ENCODE measurements around the gene AUTS2.

The AUTS2 gene

DNA sequence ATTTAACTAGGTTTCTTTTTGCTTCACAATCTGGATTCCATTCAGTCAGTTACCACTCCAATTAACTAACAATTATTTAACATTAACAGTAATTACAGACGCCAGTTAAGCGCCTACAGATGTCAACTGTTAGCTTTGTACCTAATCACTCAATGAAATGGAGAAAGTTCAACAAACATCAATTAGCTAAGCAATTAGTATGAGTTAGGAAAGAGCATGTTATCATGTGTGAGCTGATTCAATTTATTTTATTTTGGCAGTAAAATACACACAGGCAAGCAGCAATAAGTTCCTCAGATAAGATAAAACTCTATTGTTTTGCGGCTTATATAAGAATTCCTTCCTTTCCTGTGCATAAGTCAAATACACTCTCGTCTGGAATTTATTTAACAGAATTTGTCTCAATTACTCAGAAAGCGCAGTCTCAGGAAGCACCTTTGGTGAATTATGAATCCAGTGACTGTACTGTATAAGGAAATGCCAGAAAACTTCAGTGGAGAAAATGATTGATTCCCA is 1106.6 kb downstream of the AUTS2 start:
- DNase-seq (ENCODE audit: extremely low read depth, low read depth), result no peak
- H3K4me3 ChIP-seq (replicated peaks; ENCODE audit: low read depth, low read length), result no peak overlapping the region
- TF ChIP-seq, protein P1, sequence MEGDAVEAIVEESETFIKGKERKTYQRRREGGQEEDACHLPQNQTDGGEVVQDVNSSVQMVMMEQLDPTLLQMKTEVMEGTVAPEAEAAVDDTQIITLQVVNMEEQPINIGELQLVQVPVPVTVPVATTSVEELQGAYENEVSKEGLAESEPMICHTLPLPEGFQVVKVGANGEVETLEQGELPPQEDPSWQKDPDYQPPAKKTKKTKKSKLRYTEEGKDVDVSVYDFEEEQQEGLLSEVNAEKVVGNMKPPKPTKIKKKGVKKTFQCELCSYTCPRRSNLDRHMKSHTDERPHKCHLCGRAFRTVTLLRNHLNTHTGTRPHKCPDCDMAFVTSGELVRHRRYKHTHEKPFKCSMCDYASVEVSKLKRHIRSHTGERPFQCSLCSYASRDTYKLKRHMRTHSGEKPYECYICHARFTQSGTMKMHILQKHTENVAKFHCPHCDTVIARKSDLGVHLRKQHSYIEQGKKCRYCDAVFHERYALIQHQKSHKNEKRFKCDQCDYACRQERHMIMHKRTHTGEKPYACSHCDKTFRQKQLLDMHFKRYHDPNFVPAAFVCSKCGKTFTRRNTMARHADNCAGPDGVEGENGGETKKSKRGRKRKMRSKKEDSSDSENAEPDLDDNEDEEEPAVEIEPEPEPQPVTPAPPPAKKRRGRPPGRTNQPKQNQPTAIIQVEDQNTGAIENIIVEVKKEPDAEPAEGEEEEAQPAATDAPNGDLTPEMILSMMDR (IDR thresholded peaks at IDR 0.05; ENCODE audit: low read depth, low read length, missing control alignments), result no peak

DNA sequence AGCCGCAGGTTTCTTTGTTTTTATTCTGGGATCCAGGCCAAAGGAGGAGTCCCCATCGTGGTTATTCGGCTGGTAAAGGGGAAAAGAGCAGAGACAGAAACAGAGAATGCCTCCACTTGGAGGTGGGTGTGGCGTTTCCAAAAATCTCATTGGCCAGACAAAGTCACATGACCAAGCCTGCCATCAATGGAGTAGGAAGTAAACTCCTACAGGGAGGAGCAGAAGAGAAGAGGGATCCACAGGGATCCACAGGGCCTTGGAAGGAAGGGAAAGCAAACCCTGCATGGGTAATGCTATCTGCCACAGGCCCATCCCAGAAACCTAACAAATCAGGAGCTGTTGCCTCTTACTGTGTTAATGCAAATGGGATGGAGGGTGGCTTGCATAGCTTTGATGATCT is 1107.9 kb downstream of the AUTS2 start:
- DNase-seq (ENCODE audit: extremely low read depth, low read depth), result no peak
- TF ChIP-seq, protein P1 (IDR thresholded peaks at IDR 0.05; ENCODE audit: low read depth, low read length, missing control alignments), result no peak
- no peak overlapping the region for H3K4me3 ChIP-seq (replicated peaks; ENCODE audit: low read depth, low read length)

DNA sequence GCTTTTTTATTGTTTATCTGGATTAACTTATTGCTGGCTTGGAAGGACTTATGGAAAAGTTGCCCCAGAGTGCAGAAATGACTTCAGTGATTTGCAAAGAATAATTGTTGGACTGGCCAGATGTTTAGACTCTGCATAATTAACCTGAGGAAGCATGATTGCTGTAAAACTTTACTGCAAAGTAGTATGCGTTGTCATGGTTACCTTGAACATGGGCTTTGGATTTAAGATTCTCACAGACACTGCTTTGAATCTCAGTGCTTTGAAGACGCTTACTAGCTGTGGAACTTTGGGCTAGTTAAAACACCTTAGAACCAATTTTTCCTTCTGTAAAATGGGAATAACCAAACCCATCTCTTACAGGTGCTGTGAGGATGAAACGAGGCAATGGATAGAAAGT is 1108.4 kb downstream of the AUTS2 start:
- DNase-seq (ENCODE audit: extremely low read depth, low read depth), result no peak
- TF ChIP-seq, protein P1 (IDR thresholded peaks at IDR 0.05; ENCODE audit: low read depth, low read length, missing control alignments), result no peak
- no peak overlapping the region for H3K4me3 ChIP-seq (replicated peaks; ENCODE audit: low read depth, low read length)

DNA sequence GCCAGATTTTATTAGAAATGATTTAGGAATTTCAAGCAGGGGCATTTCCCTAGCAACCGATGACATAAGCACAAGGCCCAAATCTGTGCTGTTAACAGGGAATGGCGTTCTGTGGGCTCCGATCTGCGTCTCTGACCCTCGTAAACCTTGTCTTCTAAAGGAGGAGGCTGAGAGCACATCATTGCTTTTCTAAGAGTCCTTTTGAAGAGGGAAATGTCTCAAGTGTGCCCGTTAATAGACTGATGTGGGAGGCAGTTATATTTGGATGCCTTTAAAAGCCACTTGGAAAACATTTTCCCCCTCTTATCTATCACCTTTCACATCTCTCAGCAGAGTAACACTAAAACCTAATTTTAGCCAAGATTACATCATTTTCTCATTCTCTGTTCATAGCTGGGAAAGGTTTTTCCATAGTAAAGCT is 1109.6 kb downstream of the AUTS2 start:
- TF ChIP-seq, protein P1 (IDR thresholded peaks at IDR 0.05; ENCODE audit: low read depth, low read length, missing control alignments), result no peak
- H3K4me3 ChIP-seq (replicated peaks; ENCODE audit: low read depth, low read length), result no peak overlapping the region
- no peak for DNase-seq (ENCODE audit: extremely low read depth, low read depth)

DNA sequence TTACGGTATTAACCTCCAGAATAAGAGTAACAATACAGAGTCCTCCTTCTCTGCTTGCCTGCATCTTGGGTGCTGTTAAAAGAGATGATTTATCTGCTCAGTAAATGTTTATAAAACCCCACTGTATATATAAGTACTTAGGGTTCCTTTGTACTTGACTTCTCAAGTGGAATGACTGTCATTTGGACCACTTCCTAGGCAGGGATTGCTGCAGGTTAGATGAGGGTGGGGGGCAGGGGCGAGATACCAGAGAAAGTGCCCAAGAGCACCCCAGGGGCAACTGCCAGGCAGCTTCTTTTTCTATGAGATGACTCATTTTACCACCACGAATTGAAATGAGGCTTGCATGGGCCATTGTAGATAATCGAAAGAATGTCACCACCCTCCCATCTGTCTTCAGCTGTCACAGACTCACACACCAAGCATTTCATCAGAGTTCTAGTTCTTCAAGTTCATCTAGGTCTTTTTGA is 1111.8 kb downstream of the AUTS2 start:
- no peak overlapping the region for H3K4me3 ChIP-seq (replicated peaks; ENCODE audit: low read depth, low read length)
- TF ChIP-seq, protein P1 (IDR thresholded peaks at IDR 0.05; ENCODE audit: low read depth, low read length, missing control alignments), result no peak
- DNase-seq (ENCODE audit: extremely low read depth, low read depth), result no peak

DNA sequence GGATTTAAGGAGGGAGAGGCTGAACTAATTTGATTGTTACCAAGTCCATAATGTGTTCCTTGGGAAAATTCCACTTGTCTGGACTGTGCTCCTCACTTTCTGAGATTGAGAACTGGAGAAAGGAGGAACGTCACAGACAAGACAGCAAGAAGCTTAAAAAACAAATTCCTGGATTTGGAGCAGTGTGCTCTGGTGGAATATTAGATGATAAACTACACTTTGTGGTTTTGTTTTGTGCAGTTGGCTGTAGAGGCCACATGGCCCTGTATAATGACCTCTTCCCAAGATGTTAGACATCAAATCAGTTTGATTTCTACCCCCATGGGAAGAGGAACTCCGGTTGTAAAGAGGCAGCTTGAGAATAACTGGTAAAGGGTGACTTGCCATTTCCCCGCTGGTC is 1112.4 kb downstream of the AUTS2 start:
- TF ChIP-seq, protein P1 (IDR thresholded peaks at IDR 0.05; ENCODE audit: low read depth, low read length, missing control alignments), result no peak
- DNase-seq (ENCODE audit: extremely low read depth, low read depth), result no peak
- no peak overlapping the region for H3K4me3 ChIP-seq (replicated peaks; ENCODE audit: low read depth, low read length)

DNA sequence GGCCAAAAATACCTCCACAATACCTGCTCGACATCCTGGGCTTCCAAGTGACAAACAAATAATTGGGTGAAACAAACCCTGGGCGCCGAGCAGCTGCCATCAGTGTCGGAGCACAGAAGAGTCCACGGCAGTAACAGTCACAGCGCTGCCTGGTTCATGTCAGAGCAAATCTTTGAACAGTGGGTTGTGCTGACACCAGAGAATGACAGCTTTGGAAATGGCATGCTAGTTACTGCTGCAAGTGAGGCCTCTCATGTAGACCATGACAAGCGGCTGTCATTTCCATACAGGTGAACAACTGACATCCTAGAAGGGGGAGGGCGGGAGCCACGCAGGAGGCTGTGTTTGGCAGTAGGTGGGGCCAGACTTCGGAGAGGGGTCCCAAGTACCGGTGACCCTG is 1113.2 kb downstream of the AUTS2 start:
- no peak for DNase-seq (ENCODE audit: extremely low read depth, low read depth)
- TF ChIP-seq, protein P1 (IDR thresholded peaks at IDR 0.05; ENCODE audit: low read depth, low read length, missing control alignments), result no peak
- no peak overlapping the region for H3K4me3 ChIP-seq (replicated peaks; ENCODE audit: low read depth, low read length)

Data from HFF-Myc (cell line).